ENCODE measurements around the gene SFSWAP. TPM values are rescaled to one million over a fixed set of nuclear protein-coding genes. Genes with fewer than 3 reads are reported as not detected.
A peak's percentile ranks its signal among the peaks of the same experiment; 100 is the strongest.
"Not testable (repeated sequence)": the region's sequence is repeated elsewhere in the genome, so short reads cannot be mapped to it uniquely, and the experiment has no call there.

SFSWAP gene
- total RNA-seq, 2 experiments from 2014 or later = 51.1 to 57.4 TPM

GRCh38 chr12:131706709-131707108 lies 4.2 kb upstream of the SFSWAP start:
- not testable (repeated sequence) for H3K27me3 Mint-ChIP-seq, H3K4me3 Mint-ChIP-seq, H3K27ac Mint-ChIP-seq, DNase-seq
- Mint-ChIP-seq H3K36me3 (peaks cover 11% of the 10 kb centered on the region), H3K4me1 (peaks cover 10% of the 10 kb centered on the region), H3K9me3 (peaks cover 26% of the 10 kb centered on the region)

DNA sequence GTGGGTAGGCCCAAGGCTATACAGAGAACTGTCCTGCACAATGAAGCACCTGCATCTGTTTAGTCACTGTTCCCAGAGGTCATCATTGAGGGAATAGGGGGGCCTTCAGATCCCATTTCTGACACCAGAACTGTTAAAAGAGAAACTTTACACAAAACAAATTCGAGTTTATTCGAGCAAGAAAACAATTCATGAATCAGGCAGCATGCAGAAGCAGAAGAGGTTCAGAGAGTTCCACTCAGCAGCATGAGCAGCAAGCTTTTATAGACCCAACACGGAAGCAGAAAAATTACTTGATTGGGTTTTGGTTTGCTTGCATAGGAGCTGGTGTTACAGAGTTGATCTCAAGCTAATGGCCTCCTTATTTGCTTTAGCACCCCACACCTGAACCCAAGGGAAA lies 1.7 kb upstream of the SFSWAP start:
- Mint-ChIP-seq H3K4me1 (peaks cover 26% of the 10 kb centered on the region), H3K4me3 (peak overlapping the region; percentile 94), H3K36me3 (peaks cover 16% of the 10 kb centered on the region), H3K27me3 (no peaks in the 10 kb centered on the region), H3K9me3 (peaks cover 18% of the 10 kb centered on the region), H3K27ac (peak overlapping the region; percentile 97)
- DNase-seq = no peak

- Mint-ChIP-seq H3K4me3 (peak overlapping the region; percentile 94), H3K36me3 (peaks cover 16% of the 10 kb centered on the region), H3K27ac (peak overlapping the region; percentile 97), H3K9me3 (peaks cover 10% of the 10 kb centered on the region), H3K27me3 (no peaks in the 10 kb centered on the region), H3K4me1 (peaks cover 26% of the 10 kb centered on the region)
- DNase-seq = peak; percentile 14
Observed at GRCh38 chr12:131711551-131712205, 788 bp downstream of the SFSWAP start.

- DNase-seq = no peak
- H3K9me3 Mint-ChIP-seq = peaks cover 10% of the 10 kb centered on the region
- H3K27ac Mint-ChIP-seq = no peak overlapping the region
- peaks cover 26% of the 10 kb centered on the region for H3K4me1 Mint-ChIP-seq
- no peaks in the 10 kb centered on the region for H3K27me3 Mint-ChIP-seq
- peaks cover 21% of the 10 kb centered on the region for H3K36me3 Mint-ChIP-seq
- H3K4me3 Mint-ChIP-seq = peak overlapping the region; percentile 42
Observed at GRCh38 chr12:131713349-131713748, 2.5 kb downstream of the SFSWAP start.

- peaks cover 12% of the 10 kb centered on the region for H3K36me3 Mint-ChIP-seq
- no peaks in the 10 kb centered on the region for H3K27me3 Mint-ChIP-seq
Observed at GRCh38 chr12:131714759-131715158, 3.9 kb downstream of the SFSWAP start.

DNA sequence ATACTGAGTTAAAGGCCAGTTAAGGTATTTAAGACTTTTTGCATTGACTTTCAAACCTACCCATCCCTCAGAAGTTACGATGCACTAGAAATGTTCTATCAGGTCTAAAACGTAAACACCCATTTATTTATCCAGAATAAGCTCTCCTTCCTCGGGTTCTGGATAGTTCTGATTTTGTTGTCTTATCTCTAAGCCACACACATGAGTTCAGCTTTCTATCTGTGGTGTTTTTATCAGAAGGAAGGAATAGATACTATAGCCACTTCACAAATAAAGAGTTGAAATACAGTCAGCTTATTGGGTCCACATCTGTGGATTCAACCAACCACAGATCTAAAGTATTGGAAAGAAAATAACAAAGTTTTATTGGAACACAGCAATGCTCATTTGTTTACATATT lies 5.4 kb downstream of the SFSWAP start:
- H3K4me1 Mint-ChIP-seq = peaks cover 16% of the 10 kb centered on the region
- H3K9me3 Mint-ChIP-seq = no peaks in the 10 kb centered on the region
- no peak for DNase-seq
- H3K36me3 Mint-ChIP-seq = peaks cover 14% of the 10 kb centered on the region
- no peak overlapping the region for H3K27ac Mint-ChIP-seq
- no peaks in the 10 kb centered on the region for H3K27me3 Mint-ChIP-seq
- H3K4me3 Mint-ChIP-seq = no peak overlapping the region

More at GRCh38 chr12:131714759-131715158, 3.9 kb downstream of the SFSWAP start:
- Mint-ChIP-seq H3K4me3 (no peak overlapping the region), H3K27ac (no peak overlapping the region), H3K9me3 (peaks cover under 1% of the 10 kb centered on the region), H3K4me1 (peaks cover 20% of the 10 kb centered on the region)
- DNase-seq = no peak

GRCh38 chr12:131720241-131720640 lies 9.4 kb downstream of the SFSWAP start:
- Mint-ChIP-seq H3K9me3 (no peaks in the 10 kb centered on the region), H3K4me3 (no peak overlapping the region), H3K4me1 (peaks cover 2% of the 10 kb centered on the region), H3K27ac (no peak overlapping the region), H3K27me3 (no peaks in the 10 kb centered on the region), H3K36me3 (peaks cover 14% of the 10 kb centered on the region)
- DNase-seq = no peak

DNA sequence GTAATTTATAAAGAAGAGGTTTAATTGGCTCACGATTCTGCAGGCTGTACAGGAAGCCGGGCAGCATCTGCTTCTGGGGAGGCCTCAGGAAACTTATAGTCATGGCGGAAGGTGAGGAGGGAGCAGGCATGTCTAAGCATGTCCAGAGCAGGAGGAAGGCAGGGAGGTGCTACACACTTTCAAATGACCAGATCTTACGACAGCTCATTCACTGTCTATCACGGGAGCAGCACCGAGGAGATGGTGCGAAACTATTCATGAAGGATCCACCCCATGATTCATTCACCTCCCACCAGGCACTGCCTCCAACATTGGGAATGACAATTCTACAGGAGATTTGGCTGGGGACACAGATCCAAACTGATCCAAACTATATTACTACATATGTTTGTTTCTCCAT lies 10.0 kb downstream of the SFSWAP start:
- DNase-seq = no peak
- H3K27ac Mint-ChIP-seq = peak overlapping the region; percentile 9
- peaks cover 14% of the 10 kb centered on the region for H3K36me3 Mint-ChIP-seq
- H3K9me3 Mint-ChIP-seq = no peaks in the 10 kb centered on the region
- no peaks in the 10 kb centered on the region for H3K27me3 Mint-ChIP-seq
- peaks cover 2% of the 10 kb centered on the region for H3K4me1 Mint-ChIP-seq
- H3K4me3 Mint-ChIP-seq = no peak overlapping the region

GRCh38 chr12:131721548-131721947 lies 10.7 kb downstream of the SFSWAP start:
- H3K36me3 Mint-ChIP-seq = peaks cover 14% of the 10 kb centered on the region
- H3K27ac Mint-ChIP-seq = no peak overlapping the region
- no peaks in the 10 kb centered on the region for H3K9me3 Mint-ChIP-seq
- H3K4me3 Mint-ChIP-seq = no peak overlapping the region
- H3K27me3 Mint-ChIP-seq = no peaks in the 10 kb centered on the region
- no peak for DNase-seq
- peaks cover 2% of the 10 kb centered on the region for H3K4me1 Mint-ChIP-seq

GRCh38 chr12:131723532-131723931 lies 12.6 kb downstream of the SFSWAP start:
- no peak for DNase-seq
- H3K27ac Mint-ChIP-seq = no peak overlapping the region
- no peaks in the 10 kb centered on the region for H3K27me3 Mint-ChIP-seq
- H3K4me1 Mint-ChIP-seq = peaks cover 2% of the 10 kb centered on the region
- peaks cover 14% of the 10 kb centered on the region for H3K36me3 Mint-ChIP-seq
- H3K4me3 Mint-ChIP-seq = no peak overlapping the region
- no peaks in the 10 kb centered on the region for H3K9me3 Mint-ChIP-seq

GRCh38 chr12:131724534-131724933 lies 13.6 kb downstream of the SFSWAP start:
- Mint-ChIP-seq H3K27ac (no peak overlapping the region), H3K4me3 (no peak overlapping the region), H3K27me3 (no peaks in the 10 kb centered on the region)

GRCh38 chr12:131725503-131725902 lies 14.6 kb downstream of the SFSWAP start:
- H3K4me1 Mint-ChIP-seq = peaks cover 2% of the 10 kb centered on the region
- DNase-seq = no peak
- H3K27ac Mint-ChIP-seq = no peak overlapping the region
- peaks cover 11% of the 10 kb centered on the region for H3K36me3 Mint-ChIP-seq
- no peaks in the 10 kb centered on the region for H3K9me3 Mint-ChIP-seq
- no peak overlapping the region for H3K4me3 Mint-ChIP-seq
- H3K27me3 Mint-ChIP-seq = no peaks in the 10 kb centered on the region

More at GRCh38 chr12:131724534-131724933, 13.6 kb downstream of the SFSWAP start:
- H3K9me3 Mint-ChIP-seq = no peaks in the 10 kb centered on the region
- DNase-seq = no peak
- peaks cover 2% of the 10 kb centered on the region for H3K4me1 Mint-ChIP-seq
- H3K36me3 Mint-ChIP-seq = peaks cover 14% of the 10 kb centered on the region

DNA sequence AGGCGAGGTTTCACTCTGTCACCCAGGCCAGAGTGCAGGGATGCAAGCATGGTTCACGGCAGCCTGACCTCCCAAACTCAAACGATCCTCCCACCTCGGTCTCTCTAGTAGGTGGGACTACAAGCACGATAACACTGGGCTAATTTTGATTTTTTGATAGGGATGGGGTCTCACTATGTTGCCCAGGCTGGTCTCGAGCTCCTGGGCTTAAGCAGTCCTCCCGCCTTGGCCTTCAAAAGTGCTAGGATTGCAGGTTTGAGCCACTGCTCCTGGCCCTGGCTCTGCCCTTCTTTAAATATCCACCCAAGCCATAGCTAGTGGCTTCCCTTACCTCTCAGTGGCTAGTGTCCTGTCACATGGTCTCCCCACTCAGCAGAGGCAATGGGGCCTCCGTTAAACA lies 17.8 kb downstream of the SFSWAP start:
- no peak for DNase-seq
- H3K9me3 Mint-ChIP-seq = no peaks in the 10 kb centered on the region
- peaks cover 15% of the 10 kb centered on the region for H3K36me3 Mint-ChIP-seq
- H3K27me3 Mint-ChIP-seq = no peaks in the 10 kb centered on the region
- H3K4me1 Mint-ChIP-seq = peaks cover 4% of the 10 kb centered on the region
- H3K27ac Mint-ChIP-seq = no peak overlapping the region
- H3K4me3 Mint-ChIP-seq = no peak overlapping the region

- DNase-seq = no peak
- peaks cover 4% of the 10 kb centered on the region for H3K4me1 Mint-ChIP-seq
- no peak overlapping the region for H3K4me3 Mint-ChIP-seq
- H3K9me3 Mint-ChIP-seq = no peaks in the 10 kb centered on the region
- no peak overlapping the region for H3K27ac Mint-ChIP-seq
- no peaks in the 10 kb centered on the region for H3K27me3 Mint-ChIP-seq
- H3K36me3 Mint-ChIP-seq = peaks cover 17% of the 10 kb centered on the region
Observed at GRCh38 chr12:131729254-131729955, 18.5 kb downstream of the SFSWAP start.

DNA sequence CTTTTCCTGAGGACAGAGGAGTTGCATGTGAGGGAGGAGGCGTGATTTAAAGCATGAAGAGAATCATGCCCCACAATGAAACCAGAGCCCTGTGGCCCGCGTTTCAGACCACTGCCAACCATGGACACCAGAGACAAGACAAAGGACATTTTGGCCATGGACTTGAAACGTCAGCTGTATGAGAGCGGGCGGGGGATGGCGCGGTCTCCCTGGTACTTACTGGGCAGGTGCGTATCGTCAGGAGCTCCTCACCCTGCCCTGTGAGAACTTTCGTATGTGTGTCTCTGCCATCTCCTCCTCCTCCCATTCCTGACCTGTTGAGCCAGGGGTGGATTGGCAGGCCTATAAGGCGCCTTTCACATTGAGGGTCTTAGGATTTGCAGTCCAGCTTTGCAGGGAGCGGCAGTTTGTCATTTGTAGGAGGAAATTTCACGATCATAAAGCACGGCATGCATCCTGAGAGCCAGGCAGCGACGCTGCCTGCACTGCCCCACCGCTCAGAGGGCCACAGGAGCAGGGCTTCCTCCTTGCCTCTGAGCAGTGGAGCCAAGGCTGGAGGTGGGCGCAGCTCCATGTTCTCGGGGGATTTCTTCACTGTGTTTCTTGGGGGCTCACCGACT lies 22.2 kb downstream of the SFSWAP start:
- Mint-ChIP-seq H3K27ac (peak overlapping the region; percentile 38), H3K4me3 (no peak overlapping the region), H3K36me3 (peaks cover 13% of the 10 kb centered on the region), H3K9me3 (no peaks in the 10 kb centered on the region), H3K27me3 (no peaks in the 10 kb centered on the region), H3K4me1 (peaks cover 2% of the 10 kb centered on the region)
- no peak for DNase-seq
